Measurements from ENCODE around the gene GULP1.

Gene GULP1

GRCh38 chr2:188414869-188415753, 123.4 kb downstream of the GULP1 start:
- in situ Hi-C loops (cut with MboI; ENCODE audit: low sequenced_read_pairs) = no loop called here

GRCh38 chr2:188415754-188416083, 124.0 kb downstream of the GULP1 start:
- in situ Hi-C loops (cut with MboI; ENCODE audit: low sequenced_read_pairs) = no loop called here

GRCh38 chr2:188416367-188416766, 124.7 kb downstream of the GULP1 start:
- in situ Hi-C loops (cut with MboI; ENCODE audit: low sequenced_read_pairs) = no loop called here

- in situ Hi-C loops (cut with MboI; ENCODE audit: low sequenced_read_pairs) = no loop called here
Observed at GRCh38 chr2:188422726-188423125, 131.1 kb downstream of the GULP1 start.

- in situ Hi-C loops (cut with MboI; ENCODE audit: low sequenced_read_pairs) = no loop called here
Observed at GRCh38 chr2:188425266-188425665, 133.6 kb downstream of the GULP1 start.

- in situ Hi-C loops (cut with MboI; ENCODE audit: low sequenced_read_pairs) = no loop called here
Observed at GRCh38 chr2:188426121-188426520, 134.4 kb downstream of the GULP1 start.

- in situ Hi-C loops (cut with MboI; ENCODE audit: low sequenced_read_pairs) = no loop called here
Observed at GRCh38 chr2:188430705-188431104, 139.0 kb downstream of the GULP1 start.

GRCh38 chr2:188434018-188434417, 142.3 kb downstream of the GULP1 start:
- in situ Hi-C loops (cut with MboI; ENCODE audit: low sequenced_read_pairs) = no loop called here

GRCh38 chr2:188435115-188435514, 143.4 kb downstream of the GULP1 start:
- in situ Hi-C loops (cut with MboI; ENCODE audit: low sequenced_read_pairs) = no loop called here

- in situ Hi-C loops (cut with MboI; ENCODE audit: low sequenced_read_pairs) = no loop called here
Observed at GRCh38 chr2:188437537-188437936, 145.9 kb downstream of the GULP1 start.

- in situ Hi-C loops (cut with MboI; ENCODE audit: low sequenced_read_pairs) = no loop called here
Observed at GRCh38 chr2:188439986-188440385, 148.3 kb downstream of the GULP1 start.

GRCh38 chr2:188440849-188441248, 149.2 kb downstream of the GULP1 start:
- in situ Hi-C loops (cut with MboI; ENCODE audit: low sequenced_read_pairs) = no loop called here

- in situ Hi-C loops (cut with MboI; ENCODE audit: low sequenced_read_pairs) = no loop called here
Observed at GRCh38 chr2:188441288-188441947, 149.7 kb downstream of the GULP1 start.

- in situ Hi-C loops (cut with MboI; ENCODE audit: low sequenced_read_pairs) = no loop called here
Observed at GRCh38 chr2:188443207-188443606, 151.5 kb downstream of the GULP1 start.

- in situ Hi-C loops (cut with MboI; ENCODE audit: low sequenced_read_pairs) = no loop called here
Observed at GRCh38 chr2:188444106-188444835, 152.6 kb downstream of the GULP1 start.

GRCh38 chr2:188449561-188449960, 157.9 kb downstream of the GULP1 start:
- in situ Hi-C loops (cut with MboI; ENCODE audit: low sequenced_read_pairs) = no loop called here

GRCh38 chr2:188449971-188450370, 158.3 kb downstream of the GULP1 start:
- in situ Hi-C loops (cut with MboI; ENCODE audit: low sequenced_read_pairs) = no loop called here

GRCh38 chr2:188450732-188451483, 159.2 kb downstream of the GULP1 start:
- in situ Hi-C loops (cut with MboI; ENCODE audit: low sequenced_read_pairs) = no loop called here

GRCh38 chr2:188452084-188452483, 160.4 kb downstream of the GULP1 start:
- in situ Hi-C loops (cut with MboI; ENCODE audit: low sequenced_read_pairs) = no loop called here

- in situ Hi-C loops (cut with MboI; ENCODE audit: low sequenced_read_pairs) = no loop called here
Observed at GRCh38 chr2:188456114-188456909, 164.6 kb downstream of the GULP1 start.

All from HL-60/S4 treated with phorbol 12-myristate 13-acetate at 8.2 ng/mL for 4 days and 3 days (cell line).